ENCODE data around the gene FBRSL1. TPM values are rescaled to one million over a fixed set of nuclear protein-coding genes. Genes with fewer than 3 reads are reported as not detected.

Gene FBRSL1
- total RNA-seq, 1 experiment from 2014 or later = 96.1 TPM

DNA sequence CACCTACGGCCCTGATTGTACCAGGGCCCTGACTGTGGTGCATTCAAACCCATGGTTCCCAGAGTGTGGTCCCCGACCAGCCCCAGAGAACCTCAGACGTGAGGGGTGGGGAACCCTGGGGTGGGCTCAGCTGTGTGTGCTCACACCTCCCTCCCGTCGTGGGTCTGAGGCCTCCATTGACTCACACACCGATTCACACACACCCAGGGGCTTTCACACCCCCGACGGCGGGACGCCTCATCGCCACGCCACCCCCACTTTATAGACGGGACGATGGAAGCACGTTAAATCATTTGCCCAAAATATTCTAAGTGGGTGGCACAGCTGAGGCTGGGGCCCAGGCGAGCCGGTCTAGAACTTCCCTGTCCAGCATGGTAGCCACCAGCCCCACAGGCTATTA lies 3.4 kb upstream of the FBRSL1 start:
- no peaks in the 10 kb centered on the region for H3K9me3 Mint-ChIP-seq (ENCODE audit: unreplicated experiment)
- DNase-seq = no peak
- H3K36me3 Mint-ChIP-seq (ENCODE audit: insufficient read depth, unreplicated experiment) = no peaks in the 10 kb centered on the region
- no peak overlapping the region for H3K27ac Mint-ChIP-seq (ENCODE audit: unreplicated experiment)
- intact Hi-C loops (cut with micrococcal nuclease; ENCODE audit: unreplicated experiment) = no loop called here
- H3K36me3 ChIP-seq (ENCODE audit: control insufficient read depth, insufficient read depth, low read length) = no peaks in the 10 kb centered on the region
- no peak overlapping the region for H3K4me3 ChIP-seq (ENCODE audit: low read depth, low read length)
- POLR2A ChIA-PET = interaction anchor here (0.6 kb wide), 1 partner anchor 56 kb away, joined by 8 read pairs; no protein-coding TSS in a partner anchor
- H3K27me3 ChIP-seq (replicated peaks; ENCODE audit: control insufficient read depth, insufficient read depth, low read length) = no peaks in the 10 kb centered on the region
- H3K4me1 Mint-ChIP-seq (ENCODE audit: low read depth, unreplicated experiment) = no peaks in the 10 kb centered on the region
- CTCF ChIA-PET = no interaction called here
- H3K9me3 ChIP-seq = no peaks in the 10 kb centered on the region
- H3K4me1 ChIP-seq = peaks cover 13% of the 10 kb centered on the region
- BruUV-seq (replicated peaks) = no TSS peak
- no peak overlapping the region for H3K4me3 Mint-ChIP-seq (ENCODE audit: unreplicated experiment)
- H3K27me3 Mint-ChIP-seq (ENCODE audit: insufficient read depth, unreplicated experiment) = peaks cover 8% of the 10 kb centered on the region
- TF ChIP-seq, protein P1, sequence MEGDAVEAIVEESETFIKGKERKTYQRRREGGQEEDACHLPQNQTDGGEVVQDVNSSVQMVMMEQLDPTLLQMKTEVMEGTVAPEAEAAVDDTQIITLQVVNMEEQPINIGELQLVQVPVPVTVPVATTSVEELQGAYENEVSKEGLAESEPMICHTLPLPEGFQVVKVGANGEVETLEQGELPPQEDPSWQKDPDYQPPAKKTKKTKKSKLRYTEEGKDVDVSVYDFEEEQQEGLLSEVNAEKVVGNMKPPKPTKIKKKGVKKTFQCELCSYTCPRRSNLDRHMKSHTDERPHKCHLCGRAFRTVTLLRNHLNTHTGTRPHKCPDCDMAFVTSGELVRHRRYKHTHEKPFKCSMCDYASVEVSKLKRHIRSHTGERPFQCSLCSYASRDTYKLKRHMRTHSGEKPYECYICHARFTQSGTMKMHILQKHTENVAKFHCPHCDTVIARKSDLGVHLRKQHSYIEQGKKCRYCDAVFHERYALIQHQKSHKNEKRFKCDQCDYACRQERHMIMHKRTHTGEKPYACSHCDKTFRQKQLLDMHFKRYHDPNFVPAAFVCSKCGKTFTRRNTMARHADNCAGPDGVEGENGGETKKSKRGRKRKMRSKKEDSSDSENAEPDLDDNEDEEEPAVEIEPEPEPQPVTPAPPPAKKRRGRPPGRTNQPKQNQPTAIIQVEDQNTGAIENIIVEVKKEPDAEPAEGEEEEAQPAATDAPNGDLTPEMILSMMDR (IDR thresholded peaks at IDR 0.05; ENCODE audit: insufficient read depth in 1 of 2, low read depth in 1 of 2, low read length in 1 of 2, severe bottlenecking in 1 of 2, unreplicated experiment in 1 of 2) = no peak

DNA sequence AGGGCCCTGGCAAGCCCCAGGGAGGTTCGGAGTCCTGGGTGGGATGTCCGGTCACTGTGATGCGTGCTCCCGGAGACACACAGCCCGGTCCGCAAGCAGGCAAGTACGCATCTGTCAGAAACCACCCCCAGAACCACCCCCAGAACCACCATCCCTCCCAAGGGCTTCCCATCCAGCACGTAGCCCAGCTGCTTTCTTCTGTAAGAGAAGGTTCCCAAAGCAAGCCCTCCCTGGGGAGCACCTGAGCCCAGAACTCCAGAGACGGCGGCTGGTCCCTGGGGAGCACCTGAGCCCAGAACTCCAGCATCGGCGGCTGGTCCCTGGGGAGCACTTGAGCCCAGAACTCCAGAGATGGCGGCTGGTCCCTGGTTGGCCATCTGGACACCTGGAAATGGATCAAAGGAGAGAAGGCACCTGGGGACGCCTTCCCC lies 2.6 kb upstream of the FBRSL1 start:
- no TSS peak for BruUV-seq (replicated peaks)
- Histone ChIP-seq H3K4me3 (ENCODE audit: low read depth, low read length) (no peak overlapping the region), H3K36me3 (ENCODE audit: control insufficient read depth, insufficient read depth, low read length) (no peaks in the 10 kb centered on the region), H3K9me3 (no peaks in the 10 kb centered on the region), H3K27me3 (replicated peaks; ENCODE audit: control insufficient read depth, insufficient read depth, low read length) (no peaks in the 10 kb centered on the region), H3K4me1 (peaks cover 21% of the 10 kb centered on the region)
- Mint-ChIP-seq H3K9me3 (ENCODE audit: unreplicated experiment) (no peaks in the 10 kb centered on the region), H3K27me3 (ENCODE audit: insufficient read depth, unreplicated experiment) (peaks cover 8% of the 10 kb centered on the region), H3K36me3 (ENCODE audit: insufficient read depth, unreplicated experiment) (peaks cover 4% of the 10 kb centered on the region), H3K4me1 (ENCODE audit: low read depth, unreplicated experiment) (peaks cover 6% of the 10 kb centered on the region), H3K4me3 (ENCODE audit: unreplicated experiment) (no peak overlapping the region), H3K27ac (ENCODE audit: unreplicated experiment) (no peak overlapping the region)
- CTCF ChIA-PET = interaction anchor here (0.6 kb wide), 1 partner anchor 69 kb away, joined by 3 read pairs; no protein-coding TSS in a partner anchor
- POLR2A ChIA-PET = interaction anchor here (0.7 kb wide), 1 partner anchor 559 kb away, joined by 3 read pairs; no protein-coding TSS in a partner anchor
- DNase-seq = no peak
- intact Hi-C loops (cut with micrococcal nuclease; ENCODE audit: unreplicated experiment) = no loop called here
- TF ChIP-seq, protein P1 (IDR thresholded peaks at IDR 0.05; ENCODE audit: insufficient read depth in 1 of 2, low read depth in 1 of 2, low read length in 1 of 2, severe bottlenecking in 1 of 2, unreplicated experiment in 1 of 2) = no peak

- TF ChIP-seq, protein P1 (IDR thresholded peaks at IDR 0.05; ENCODE audit: insufficient read depth in 1 of 2, low read depth in 1 of 2, low read length in 1 of 2, severe bottlenecking in 1 of 2, unreplicated experiment in 1 of 2) = no peak
- Mint-ChIP-seq H3K27ac (ENCODE audit: unreplicated experiment) (no peak overlapping the region), H3K36me3 (ENCODE audit: insufficient read depth, unreplicated experiment) (peaks cover 14% of the 10 kb centered on the region), H3K9me3 (ENCODE audit: unreplicated experiment) (no peaks in the 10 kb centered on the region), H3K4me1 (ENCODE audit: low read depth, unreplicated experiment) (peaks cover 8% of the 10 kb centered on the region), H3K27me3 (ENCODE audit: insufficient read depth, unreplicated experiment) (peaks cover 4% of the 10 kb centered on the region), H3K4me3 (ENCODE audit: unreplicated experiment) (peak overlapping the region; percentile 61)
- intact Hi-C loops (cut with micrococcal nuclease; ENCODE audit: unreplicated experiment) = no loop called here
- no TSS peak for BruUV-seq (replicated peaks)
- Histone ChIP-seq H3K4me1 (peaks cover 31% of the 10 kb centered on the region), H3K36me3 (ENCODE audit: control insufficient read depth, insufficient read depth, low read length) (no peaks in the 10 kb centered on the region), H3K27me3 (replicated peaks; ENCODE audit: control insufficient read depth, insufficient read depth, low read length) (no peaks in the 10 kb centered on the region), H3K9me3 (no peaks in the 10 kb centered on the region), H3K4me3 (ENCODE audit: low read depth, low read length) (no peak overlapping the region)
- DNase-seq = no peak
- ChIA-PET POLR2A (no interaction called here), CTCF (no interaction called here)
Observed at GRCh38 chr12:132488127-132489077, 1.5 kb upstream of the FBRSL1 start.

All from Caco-2 (cell line).